B cell (primary cell): ENCODE data around the gene INO80D. TPM values are rescaled to one million over a fixed set of nuclear protein-coding genes. Genes with fewer than 3 reads are reported as not detected.

Experiments
- ATAC-seq: fragments of 200-7000 bp; cut with Tn5 transposase; one replicate; pipeline ENCODE4 v1.10.0; 2021; ENCODE audit warnings: low read depth, mild to moderate bottlenecking, moderate number of reproducible peaks, moderate library complexity
- CTCF ChIA-PET: fragments of 350-600 bp; sonication (Branson Sonifier 250); formaldehyde crosslinking; loops from one replicate; lab custom pipeline; 2021; ENCODE audit warnings: antibody characterized with exemption, inconsistent platforms; lab: Charles Lee
- POLR2A ChIA-PET: fragments of 350-600 bp; sonication (Branson Sonifier 250); formaldehyde crosslinking; loops from one replicate; lab custom pipeline; 2021; ENCODE audit warnings: antibody characterized with exemption; lab: Charles Lee
- DNase-seq: peaks from one replicate; pipeline ENCODE4 v3.0.0; 2013
- H2AFZ ChIP-seq: 2 replicates; pipeline ENCODE4 v1.6.1; 2012; ENCODE audit warnings: mild to moderate bottlenecking, low read depth, low read length; ENCODE audit not compliant: insufficient read depth, poor library complexity, severe bottlenecking
- H3K27ac ChIP-seq, 2 donors: 1 replicate in 1 of 2; 2 replicates in 1 of 2; pipeline ENCODE4 v1.5.1; 2012 to 2013; ENCODE audit warnings: low read length in 2 of 2, mild to moderate bottlenecking in 2 of 2, moderate library complexity in 1 of 2
- H3K27me3 ChIP-seq, 4 experiments: fragments of 200-600 bp in 1 of 4; sonication (generic) in 1 of 4; replicated peaks in 1 of 4; 1 replicate in 2 of 4; 2 replicates in 2 of 4; pipeline versions ENCODE4 v1.6.1 to v1.7.0; 2013 to 2016; ENCODE audit warnings: low read length in 3 of 4, mild to moderate bottlenecking in 2 of 4, mixed read lengths in 1 of 4, moderate library complexity in 1 of 4; ENCODE audit not compliant: insufficient read depth in 4 of 4, control insufficient read depth in 3 of 4; ENCODE audit errors: control extremely low read depth in 1 of 4
- H3K36me3 ChIP-seq, 2 experiments: replicated peaks in 1 of 2; 1 replicate in 1 of 2; 2 replicates in 1 of 2; pipeline versions ENCODE4 v1.6.1 to v1.7.1; 2013; ENCODE audit warnings: low read length in 1 of 2; ENCODE audit not compliant: insufficient read depth in 2 of 2, control insufficient read depth in 1 of 2; ENCODE audit errors: control extremely low read depth in 1 of 2, extremely low read depth in 1 of 2
- H3K4me1 ChIP-seq, 2 donors: fragments of 200-600 bp in 1 of 2; sonication (generic) in 1 of 2; 1 replicate in 1 of 2; 2 replicates in 1 of 2; pipeline versions ENCODE4 v1.5.1 to v1.6.1; 2013 to 2017; ENCODE audit warnings: low read length in 2 of 2; ENCODE audit not compliant: control insufficient read depth in 2 of 2, insufficient read depth in 2 of 2
- H3K4me2 ChIP-seq: replicated peaks from 2 replicates; pipeline ENCODE3; 2012; ENCODE audit warnings: mild to moderate bottlenecking, low read depth, low read length; ENCODE audit not compliant: poor library complexity, severe bottlenecking
- H3K4me3 ChIP-seq, 5 experiments: fragments of 200-600 bp in 1 of 5; sonication (generic) in 1 of 5; 1 replicate in 3 of 5; 2 replicates in 2 of 5; pipeline versions ENCODE4 v1.5.1 to v1.7.0; 2011 to 2016; ENCODE audit warnings: low read length in 4 of 5, mild to moderate bottlenecking in 4 of 5, low read depth in 2 of 5, control low read depth in 1 of 5, moderate library complexity in 1 of 5; ENCODE audit not compliant: insufficient read depth in 1 of 5; ENCODE audit errors: control extremely low read depth in 1 of 5, extremely low read depth in 1 of 5
- H3K79me2 ChIP-seq: fragments of 200-600 bp; sonication (generic); one replicate; pipeline ENCODE4 v1.6.0; 2016; ENCODE audit warnings: low read length; ENCODE audit not compliant: control insufficient read depth, insufficient read depth
- H3K9ac ChIP-seq: fragments of 200-600 bp; sonication (generic); 2 replicates; pipeline ENCODE4 v1.6.1; 2017; ENCODE audit warnings: mild to moderate bottlenecking, low read length, moderate library complexity
- H3K9me3 ChIP-seq, 3 donors: one replicate each; pipeline versions ENCODE4 v1.6.1 to v1.7.1; 2013; ENCODE audit warnings: low read length in 2 of 3; ENCODE audit not compliant: control insufficient read depth in 2 of 3, insufficient read depth in 1 of 3; ENCODE audit errors: control extremely low read depth in 1 of 3
- H4K20me1 ChIP-seq: 2 replicates; pipeline ENCODE4 v1.6.0; 2012; ENCODE audit warnings: mild to moderate bottlenecking, low read length; ENCODE audit not compliant: insufficient read depth, control insufficient read depth, poor library complexity, severe bottlenecking
- H3K27ac Mint-ChIP-seq: one replicate; pipeline ENCODE4 v1.8.0; 2021; ENCODE audit warnings: mixed read lengths
- H3K27me3 Mint-ChIP-seq: one replicate; pipeline ENCODE4 v1.8.0; 2021; ENCODE audit warnings: mixed read lengths
- H3K4me1 Mint-ChIP-seq: one replicate; pipeline ENCODE4 v1.8.0; 2021; ENCODE audit warnings: mixed read lengths
- H3K4me3 Mint-ChIP-seq: one replicate; pipeline ENCODE4 v1.8.0; 2021; ENCODE audit warnings: mixed read lengths
- H3K9me3 Mint-ChIP-seq: one replicate; pipeline ENCODE4 v1.8.0; 2022; ENCODE audit warnings: mixed read lengths; ENCODE audit not compliant: insufficient read depth
- EZH2 ChIP-seq: IDR thresholded peaks from 2 replicates; pipeline ENCODE4 v1.6.1; 2012; ENCODE audit warnings: borderline replicate concordance, low read depth, mild to moderate bottlenecking, moderate library complexity, low read length; ENCODE audit not compliant: insufficient read depth, poor library complexity, severe bottlenecking
- WGBS: methylation state at CpG from one replicate; pipeline ENCODE4 v1.1.5; 2013; ENCODE audit warnings: missing lambda C conversion rate; ENCODE audit not compliant: insufficient coverage; 5-methylcytosine and 5-hydroxymethylcytosine counted together
- intact Hi-C: fragments of 100-400 bp; cut with micrococcal nuclease; formaldehyde crosslinking; loops from one replicate; pipeline ENCODE4 v1.10.0; 2022
- polyA plus RNA-seq: library from polyadenylated mRNA; depleted of rRNA; stranded (reverse); fragments of >200 nt; gene quantifications from 2 replicates; pipeline ENCODE4 v1.2.3, GENCODE V29; 2012
- total RNA-seq, 2 donors: library from RNA; stranded (reverse); fragments of 120-200 nt in 1 of 2; gene quantifications; 1 replicate in 1 of 2; 2 replicates in 1 of 2; pipeline versions ENCODE4 v1.2.3 to v1.2.4, GENCODE V29; 2013 to 2022
- TF ChIP-seq, protein P1 (sequence below): fragments of 200-600 bp; IDR thresholded peaks from one replicate; pipeline ENCODE4 v1.8.0; 2022; ENCODE audit warnings: antibody characterized with exemption, mild to moderate bottlenecking

Gene INO80D
- total and polyA plus RNA-seq, 2 donors (not counting 1 experiment from before 2014, with no cell fraction given): 6.3 to 61.2 TPM

DNA sequence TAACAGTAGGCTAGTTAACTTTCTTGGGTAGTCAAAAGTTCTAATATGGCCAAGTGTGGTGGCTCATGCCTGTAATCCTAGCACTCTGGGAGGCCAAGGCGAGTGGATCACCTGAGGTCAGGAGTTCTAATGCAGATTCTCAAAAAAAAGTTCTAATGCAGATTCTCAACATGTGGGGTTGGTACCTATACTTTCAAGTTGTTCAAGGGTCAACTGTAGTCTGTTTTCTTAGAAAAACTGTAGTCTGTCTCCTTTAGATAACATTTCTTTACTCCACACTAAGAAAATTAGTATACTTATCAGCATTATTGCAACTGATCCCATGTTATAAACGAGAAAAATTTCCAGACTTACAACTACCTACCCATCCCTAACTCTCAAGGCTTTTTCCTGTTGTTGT, 16.6 kb downstream of the INO80D start:
- H3K27ac ChIP-seq: no peak overlapping the region
- no peak overlapping the region for H3K9ac ChIP-seq
- Mint-ChIP-seq H3K4me1 (peaks cover 42% of the 10 kb centered on the region), H3K4me3 (no peak overlapping the region), H3K9me3 (no peaks in the 10 kb centered on the region), H3K27ac (no peak overlapping the region), H3K27me3 (no peaks in the 10 kb centered on the region)
- H3K4me3 ChIP-seq: no peak overlapping the region
- intact Hi-C loops: no loop called here
- H3K4me2 ChIP-seq: no peak overlapping the region
- CTCF ChIA-PET: no interaction called here
- peaks cover 0 to 8% (median 0%) of the 10 kb centered on the region in 3 donors for H3K9me3 ChIP-seq
- no peak overlapping the region for H2AFZ ChIP-seq
- H4K20me1 ChIP-seq: peaks cover 90% of the 10 kb centered on the region
- H3K79me2 ChIP-seq: peaks cover 98% of the 10 kb centered on the region
- peaks cover 10 to 13% of the 10 kb centered on the region in 2 donors for H3K4me1 ChIP-seq
- POLR2A ChIA-PET: no interaction called here
- no peak for ATAC-seq
- TF ChIP-seq, protein P1, sequence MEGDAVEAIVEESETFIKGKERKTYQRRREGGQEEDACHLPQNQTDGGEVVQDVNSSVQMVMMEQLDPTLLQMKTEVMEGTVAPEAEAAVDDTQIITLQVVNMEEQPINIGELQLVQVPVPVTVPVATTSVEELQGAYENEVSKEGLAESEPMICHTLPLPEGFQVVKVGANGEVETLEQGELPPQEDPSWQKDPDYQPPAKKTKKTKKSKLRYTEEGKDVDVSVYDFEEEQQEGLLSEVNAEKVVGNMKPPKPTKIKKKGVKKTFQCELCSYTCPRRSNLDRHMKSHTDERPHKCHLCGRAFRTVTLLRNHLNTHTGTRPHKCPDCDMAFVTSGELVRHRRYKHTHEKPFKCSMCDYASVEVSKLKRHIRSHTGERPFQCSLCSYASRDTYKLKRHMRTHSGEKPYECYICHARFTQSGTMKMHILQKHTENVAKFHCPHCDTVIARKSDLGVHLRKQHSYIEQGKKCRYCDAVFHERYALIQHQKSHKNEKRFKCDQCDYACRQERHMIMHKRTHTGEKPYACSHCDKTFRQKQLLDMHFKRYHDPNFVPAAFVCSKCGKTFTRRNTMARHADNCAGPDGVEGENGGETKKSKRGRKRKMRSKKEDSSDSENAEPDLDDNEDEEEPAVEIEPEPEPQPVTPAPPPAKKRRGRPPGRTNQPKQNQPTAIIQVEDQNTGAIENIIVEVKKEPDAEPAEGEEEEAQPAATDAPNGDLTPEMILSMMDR: no peak
- TF ChIP-seq EZH2: no peak
- peaks cover 0 to 1% of the 10 kb centered on the region in 2 experiments for H3K36me3 ChIP-seq
- no peaks in the 10 kb centered on the region for H3K27me3 ChIP-seq
- DNase-seq: no peak
- 100% methylated on average over 1 of the region's 2 CpGs for WGBS

DNA sequence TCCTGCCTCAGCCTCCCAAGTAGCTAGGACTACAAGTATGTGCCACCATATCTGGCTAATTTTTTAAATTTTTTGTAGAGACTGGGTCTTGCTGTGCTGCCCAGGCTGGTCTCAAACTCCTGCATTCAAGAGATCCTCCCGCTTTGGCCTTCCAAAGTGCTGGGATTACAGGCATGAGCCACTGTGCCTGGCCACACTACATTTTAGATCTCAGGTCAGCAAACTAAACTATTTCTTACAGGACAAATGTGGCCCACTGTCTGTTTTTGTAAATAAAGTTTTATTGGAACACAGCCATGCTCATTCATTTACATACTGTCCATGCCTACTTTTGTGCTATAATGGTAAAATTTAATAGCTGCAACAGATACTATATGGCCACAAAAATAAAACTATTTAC, 17.8 kb downstream of the INO80D start:
- TF ChIP-seq EZH2: no peak
- TF ChIP-seq, protein P1: no peak
- CTCF ChIA-PET: no interaction called here

More for the DNA sequence above, 17.8 kb downstream of the INO80D start:
- Histone ChIP-seq H3K27me3 (no peaks in the 10 kb centered on the region), H3K27ac (no peak overlapping the region), H2AFZ (no peak overlapping the region), H3K4me1 (peaks cover 5 to 6% of the 10 kb centered on the region in 2 donors), H3K79me2 (peaks cover 98% of the 10 kb centered on the region), H3K36me3 (peaks cover 1 to 5% of the 10 kb centered on the region in 2 experiments), H3K4me3 (no peak overlapping the region), H3K9ac (no peak overlapping the region), H4K20me1 (peaks cover 90% of the 10 kb centered on the region), H3K4me2 (no peak overlapping the region), H3K9me3 (peaks cover 0 to 8% (median 0%) of the 10 kb centered on the region in 3 donors)
- POLR2A ChIA-PET: no interaction called here
- no peak for DNase-seq
- intact Hi-C loops: no loop called here
- ATAC-seq: no peak
- no peak overlapping the region for H3K4me3 Mint-ChIP-seq
- H3K9me3 Mint-ChIP-seq: no peaks in the 10 kb centered on the region
- H3K27me3 Mint-ChIP-seq: no peaks in the 10 kb centered on the region
- no CpG with 5 or more reads among the region's 1 CpG for WGBS
- no peak overlapping the region for H3K27ac Mint-ChIP-seq
- peaks cover 32% of the 10 kb centered on the region for H3K4me1 Mint-ChIP-seq
